IPS-18a (cell line): ENCODE data around the gene GCN1.
A peak's percentile ranks its signal among the peaks of the same experiment; 100 is the strongest.

Experiments used
- H3K27ac ChIP-seq: one replicate; pipeline ENCODE4 v1.5.1; 2013; ENCODE audit warnings: low read length
- H3K27me3 ChIP-seq: one replicate; pipeline ENCODE4 v1.6.1; 2013; ENCODE audit warnings: mild to moderate bottlenecking, low read length; ENCODE audit not compliant: control insufficient read depth, insufficient read depth
- H3K36me3 ChIP-seq: one replicate; pipeline ENCODE4 v1.6.1; 2013; ENCODE audit warnings: low read depth, low read length; ENCODE audit not compliant: control insufficient read depth
- H3K4me1 ChIP-seq: one replicate; pipeline ENCODE4 v1.6.1; 2013; ENCODE audit warnings: low read depth, low read length; ENCODE audit not compliant: control insufficient read depth
- H3K4me3 ChIP-seq: one replicate; pipeline ENCODE4 v1.5.1; 2013; ENCODE audit warnings: low read length
- H3K9ac ChIP-seq: one replicate; pipeline ENCODE4 v1.6.1; 2013; ENCODE audit warnings: mild to moderate bottlenecking, low read length, moderate library complexity
- H3K9me3 ChIP-seq: one replicate; pipeline ENCODE4 v1.6.1; 2013; ENCODE audit warnings: low read depth, low read length; ENCODE audit not compliant: control insufficient read depth

Gene GCN1

DNA sequence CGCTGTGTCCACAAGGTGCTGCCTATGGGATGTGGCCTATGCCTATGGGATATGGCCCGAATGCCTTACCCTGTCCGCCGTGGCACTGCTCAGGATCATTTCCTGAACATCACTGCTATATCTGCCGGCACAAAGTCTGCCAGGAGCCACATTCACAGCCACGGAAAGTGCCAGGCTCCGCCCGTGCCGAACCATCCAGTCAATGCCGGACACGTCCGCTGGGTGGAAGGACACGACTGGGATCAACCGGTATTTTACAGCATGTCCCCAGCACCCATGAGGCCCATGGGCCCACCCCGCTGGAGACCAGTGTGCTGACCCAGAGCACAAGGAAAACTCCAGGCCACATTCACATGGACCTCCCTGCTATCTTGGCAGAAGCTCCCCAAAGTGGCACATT is 63.4 kb downstream of the GCN1 start:
- Histone ChIP-seq H3K4me3 (no peak overlapping the region), H3K9ac (no peak overlapping the region), H3K4me1 (no peaks in the 10 kb centered on the region), H3K27ac (no peak overlapping the region), H3K27me3 (no peaks in the 10 kb centered on the region), H3K36me3 (peaks cover 88% of the 10 kb centered on the region), H3K9me3 (no peaks in the 10 kb centered on the region)

DNA sequence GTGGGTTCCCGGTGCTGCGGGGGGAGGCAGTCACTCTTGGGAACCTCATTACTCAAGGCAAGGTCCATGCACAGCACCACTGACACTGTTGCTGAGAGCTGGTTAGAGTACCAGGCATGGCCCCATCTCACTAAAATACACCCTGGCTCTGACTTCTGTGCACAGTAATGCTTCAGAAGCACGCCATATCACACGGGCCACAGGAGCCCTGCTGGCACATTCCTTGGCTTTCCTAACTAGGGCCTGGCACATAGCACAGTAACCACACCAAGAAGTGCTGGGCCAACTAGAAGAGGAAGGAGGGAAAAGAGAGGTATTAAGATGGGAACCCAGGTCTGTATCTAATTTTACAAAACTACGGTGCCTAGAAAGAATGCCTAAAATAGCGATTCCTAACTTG is 64.5 kb downstream of the GCN1 start:
- Histone ChIP-seq H3K4me1 (no peaks in the 10 kb centered on the region), H3K36me3 (peaks cover 85% of the 10 kb centered on the region)

GRCh38 chr12:120126635-120127005 is 67.9 kb downstream of the GCN1 start:
- Histone ChIP-seq H3K9me3 (no peaks in the 10 kb centered on the region), H3K4me1 (no peaks in the 10 kb centered on the region), H3K27me3 (no peaks in the 10 kb centered on the region), H3K9ac (no peak overlapping the region), H3K36me3 (peaks cover 51% of the 10 kb centered on the region), H3K27ac (no peak overlapping the region), H3K4me3 (no peak overlapping the region)

More for the DNA sequence above, 64.5 kb downstream of the GCN1 start:
- Histone ChIP-seq H3K9ac (no peak overlapping the region), H3K27me3 (no peaks in the 10 kb centered on the region), H3K9me3 (no peaks in the 10 kb centered on the region), H3K27ac (no peak overlapping the region), H3K4me3 (no peak overlapping the region)

- Histone ChIP-seq H3K36me3 (peaks cover 45% of the 10 kb centered on the region), H3K4me1 (no peaks in the 10 kb centered on the region)
These were observed 68.5 kb downstream of the GCN1 start for GRCh38 chr12:120125792-120126634.

DNA sequence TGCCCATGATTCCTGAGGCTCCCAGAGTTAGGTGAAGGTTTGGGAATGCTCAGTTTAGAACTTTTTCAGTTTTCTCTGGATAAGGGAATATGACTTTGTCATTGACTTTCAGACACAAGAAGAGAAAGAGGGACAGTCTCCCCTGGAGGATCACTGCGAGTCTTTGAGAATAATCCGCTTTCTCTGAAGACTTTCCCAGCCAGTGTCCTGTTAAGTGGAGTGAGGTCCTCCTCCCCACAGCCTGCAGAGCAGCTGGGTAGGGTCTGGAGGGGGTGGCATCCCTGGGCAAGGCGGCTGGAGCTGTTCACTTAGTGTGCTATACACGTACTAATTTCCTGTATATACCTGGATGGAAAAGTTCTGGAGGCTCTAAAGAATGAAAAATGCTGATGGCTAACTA is 69.5 kb downstream of the GCN1 start:
- H3K4me3 ChIP-seq, result no peak overlapping the region
- H3K9ac ChIP-seq, result no peak overlapping the region
- H3K27me3 ChIP-seq, result no peaks in the 10 kb centered on the region
- no peak overlapping the region for H3K27ac ChIP-seq
- no peaks in the 10 kb centered on the region for H3K4me1 ChIP-seq
- no peaks in the 10 kb centered on the region for H3K9me3 ChIP-seq
- H3K36me3 ChIP-seq, result peaks cover 35% of the 10 kb centered on the region

More at GRCh38 chr12:120125792-120126634, 68.5 kb downstream of the GCN1 start:
- H3K27ac ChIP-seq, result no peak overlapping the region
- H3K27me3 ChIP-seq, result no peaks in the 10 kb centered on the region
- no peak overlapping the region for H3K4me3 ChIP-seq
- H3K9ac ChIP-seq, result no peak overlapping the region
- no peaks in the 10 kb centered on the region for H3K9me3 ChIP-seq

DNA sequence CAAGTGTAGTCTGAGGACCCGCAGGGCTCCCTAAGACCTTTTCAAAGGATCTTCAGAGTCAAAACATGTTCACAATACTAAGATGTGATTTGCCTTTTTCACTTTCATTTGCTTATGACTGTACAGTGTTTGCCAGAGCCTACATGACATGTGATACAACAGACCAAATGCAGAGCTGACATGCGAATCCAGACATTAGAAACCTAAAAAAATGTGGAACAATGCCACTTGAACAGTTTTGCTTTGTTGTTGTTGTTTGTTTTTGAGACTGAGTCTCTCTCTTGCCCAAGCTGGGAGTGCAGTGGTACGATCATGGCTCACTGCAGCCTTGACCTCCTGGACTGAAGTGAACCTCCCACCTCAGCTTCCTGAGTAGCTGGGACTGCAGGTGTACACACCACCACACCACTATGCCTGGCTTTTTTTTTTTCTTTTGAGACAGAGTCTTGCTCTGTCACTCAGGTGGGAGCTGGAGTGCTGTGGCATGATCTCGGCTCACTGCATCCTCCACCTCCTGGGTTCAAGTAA is 72.7 kb downstream of the GCN1 start:
- Histone ChIP-seq H3K9me3 (no peaks in the 10 kb centered on the region), H3K4me3 (no peak overlapping the region), H3K36me3 (peaks cover 10% of the 10 kb centered on the region), H3K9ac (no peak overlapping the region), H3K27me3 (no peaks in the 10 kb centered on the region), H3K27ac (no peak overlapping the region), H3K4me1 (peaks cover 5% of the 10 kb centered on the region)

DNA sequence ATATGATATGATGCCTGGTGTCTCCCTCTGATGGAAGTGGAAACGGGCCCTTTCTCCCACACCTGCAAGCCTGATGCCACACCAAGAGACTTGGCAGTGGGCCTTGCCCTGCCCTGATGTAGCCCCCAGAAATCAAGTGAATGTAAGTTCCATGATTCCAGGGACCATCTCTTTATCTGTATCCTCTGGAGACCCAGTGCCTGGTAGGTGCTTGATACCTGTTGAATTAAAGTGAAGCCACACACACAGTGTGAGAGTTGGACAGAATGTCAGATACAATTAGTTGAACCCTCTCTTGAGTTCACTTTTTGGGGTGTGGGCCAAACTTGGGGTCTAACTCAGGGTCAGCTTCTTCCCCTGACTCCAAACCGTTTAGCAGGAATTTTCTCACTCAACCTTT is 73.2 kb downstream of the GCN1 start:
- Histone ChIP-seq H3K4me1 (peaks cover 5% of the 10 kb centered on the region), H3K4me3 (no peak overlapping the region)

DNA sequence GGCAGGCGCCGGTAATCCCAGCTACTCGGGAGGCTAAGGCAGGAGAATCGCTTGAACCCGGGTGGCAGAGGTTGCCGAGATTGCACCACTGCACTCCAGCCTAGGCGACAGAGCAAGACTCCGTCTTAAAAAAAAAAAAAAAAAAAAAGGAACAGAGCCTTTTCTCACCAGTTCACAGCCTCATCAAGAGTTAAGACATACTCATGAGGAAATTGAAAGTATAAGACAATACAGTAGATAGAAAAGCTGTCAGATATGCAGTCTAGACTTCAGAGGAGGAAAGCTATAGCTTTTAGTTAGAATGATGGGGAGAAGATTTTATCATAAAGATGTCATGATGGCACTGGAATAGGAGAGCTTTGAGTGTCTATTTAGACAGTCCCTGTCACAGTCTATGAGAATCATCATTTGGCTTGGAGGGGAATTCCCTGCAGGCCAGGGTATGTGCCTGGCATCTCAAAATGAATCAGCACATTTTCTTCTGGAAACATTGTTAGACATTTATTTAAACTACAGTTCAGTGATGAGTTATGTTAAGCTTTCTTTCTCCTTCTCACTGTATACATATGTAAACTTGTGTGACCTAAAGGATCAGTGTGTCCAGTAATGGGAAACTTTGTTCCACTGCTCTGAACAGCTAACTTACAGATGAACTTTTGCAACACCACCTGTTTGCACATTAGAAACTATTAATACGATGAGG is 75.1 kb downstream of the GCN1 start:
- H3K27ac ChIP-seq, result no peak overlapping the region
- H3K27me3 ChIP-seq, result no peaks in the 10 kb centered on the region
- H3K36me3 ChIP-seq, result no peaks in the 10 kb centered on the region
- no peaks in the 10 kb centered on the region for H3K9me3 ChIP-seq
- H3K9ac ChIP-seq, result no peak overlapping the region
- H3K4me3 ChIP-seq, result no peak overlapping the region
- H3K4me1 ChIP-seq, result peaks cover 13% of the 10 kb centered on the region

More for the DNA sequence above, 73.2 kb downstream of the GCN1 start:
- peaks cover 5% of the 10 kb centered on the region for H3K36me3 ChIP-seq
- H3K27me3 ChIP-seq, result no peaks in the 10 kb centered on the region
- no peak overlapping the region for H3K27ac ChIP-seq
- H3K9ac ChIP-seq, result no peak overlapping the region
- H3K9me3 ChIP-seq, result no peaks in the 10 kb centered on the region

DNA sequence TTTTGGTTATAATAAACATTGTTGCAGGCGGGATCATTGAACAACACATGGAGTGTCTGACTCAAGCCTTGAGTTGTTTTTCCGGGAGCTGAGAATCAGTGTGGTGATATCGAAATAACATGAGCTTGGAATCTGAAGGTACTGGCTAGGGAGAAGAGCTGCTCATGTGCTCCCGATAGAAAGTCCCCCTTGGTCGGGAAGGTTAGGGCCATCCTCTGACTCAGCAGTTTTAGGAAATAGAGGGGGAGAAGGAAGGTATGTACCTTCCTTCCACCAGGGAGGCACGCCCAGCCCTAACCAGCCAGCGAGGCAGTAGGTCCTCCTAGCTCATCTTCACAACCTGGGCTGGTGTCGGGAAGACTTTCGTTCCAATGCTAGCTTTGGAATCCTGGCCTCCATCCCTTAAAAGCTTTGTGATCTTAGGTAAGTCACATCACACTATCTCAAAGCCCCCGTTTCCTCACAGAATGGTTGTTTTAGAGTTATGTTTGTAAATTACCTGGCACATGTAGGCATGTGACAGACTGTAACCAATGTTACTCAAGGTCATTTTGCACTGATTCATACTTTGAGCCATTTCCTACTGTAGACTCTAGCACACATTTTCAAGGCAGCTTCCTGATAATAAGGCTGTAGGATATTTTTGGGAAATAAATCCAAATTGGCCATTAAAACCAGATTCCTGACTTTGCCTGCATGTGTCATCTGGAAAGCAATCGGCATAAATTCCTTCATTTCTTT is 76.0 kb downstream of the GCN1 start:
- Histone ChIP-seq H3K36me3 (no peaks in the 10 kb centered on the region), H3K27ac (peak overlapping the region; percentile 22), H3K4me1 (peaks cover 13% of the 10 kb centered on the region), H3K9ac (peak overlapping the region; percentile 78), H3K9me3 (no peaks in the 10 kb centered on the region), H3K4me3 (peak overlapping the region; percentile 95), H3K27me3 (no peaks in the 10 kb centered on the region)

GRCh38 chr12:120117961-120118320 is 76.6 kb downstream of the GCN1 start:
- peaks cover 13% of the 10 kb centered on the region for H3K4me1 ChIP-seq
- H3K9ac ChIP-seq, result peak overlapping the region; percentile 78
- H3K36me3 ChIP-seq, result no peaks in the 10 kb centered on the region
- H3K4me3 ChIP-seq, result peak overlapping the region; percentile 95
- H3K9me3 ChIP-seq, result no peaks in the 10 kb centered on the region
- H3K27ac ChIP-seq, result peak overlapping the region; percentile 22
- no peaks in the 10 kb centered on the region for H3K27me3 ChIP-seq
